ENCODE measurements around the gene MAP7.

DNA sequence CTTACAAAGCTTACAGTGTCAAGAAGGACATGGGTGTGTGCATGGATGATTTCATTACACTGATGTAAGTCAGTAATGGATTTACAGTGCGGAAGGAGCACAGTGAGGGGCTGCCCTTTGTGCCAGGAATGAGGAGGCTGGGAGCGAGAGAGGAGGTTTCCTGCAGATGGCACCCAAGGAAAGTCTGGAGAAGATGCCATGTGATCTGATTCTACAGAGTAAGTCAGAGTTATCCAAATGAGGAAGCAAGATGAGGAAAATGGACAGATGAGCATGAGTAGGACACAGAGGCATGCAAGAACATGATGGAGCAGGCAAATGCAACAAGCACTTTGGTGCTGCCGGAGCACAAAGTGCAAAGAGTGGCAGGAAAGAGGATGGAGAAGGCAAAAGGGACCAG, 29.7 kb downstream of the MAP7 start:
- no peak for TF ChIP-seq GABPA (tag; conservative IDR thresholded peaks at IDR 0.05; ENCODE audit: low read depth)
- no peak for TF ChIP-seq ADNP (tag; IDR thresholded peaks at IDR 0.05)
- no peak for TF ChIP-seq GABPB1 (CRISPR knock-in tag; IDR thresholded peaks at IDR 0.05)
- no peak for TF ChIP-seq EP300 (IDR thresholded peaks at IDR 0.05; ENCODE audit: low read length)
- no peak for TF ChIP-seq ZNF239 (CRISPR knock-in tag; IDR thresholded peaks at IDR 0.05)
- TF ChIP-seq, protein P1, sequence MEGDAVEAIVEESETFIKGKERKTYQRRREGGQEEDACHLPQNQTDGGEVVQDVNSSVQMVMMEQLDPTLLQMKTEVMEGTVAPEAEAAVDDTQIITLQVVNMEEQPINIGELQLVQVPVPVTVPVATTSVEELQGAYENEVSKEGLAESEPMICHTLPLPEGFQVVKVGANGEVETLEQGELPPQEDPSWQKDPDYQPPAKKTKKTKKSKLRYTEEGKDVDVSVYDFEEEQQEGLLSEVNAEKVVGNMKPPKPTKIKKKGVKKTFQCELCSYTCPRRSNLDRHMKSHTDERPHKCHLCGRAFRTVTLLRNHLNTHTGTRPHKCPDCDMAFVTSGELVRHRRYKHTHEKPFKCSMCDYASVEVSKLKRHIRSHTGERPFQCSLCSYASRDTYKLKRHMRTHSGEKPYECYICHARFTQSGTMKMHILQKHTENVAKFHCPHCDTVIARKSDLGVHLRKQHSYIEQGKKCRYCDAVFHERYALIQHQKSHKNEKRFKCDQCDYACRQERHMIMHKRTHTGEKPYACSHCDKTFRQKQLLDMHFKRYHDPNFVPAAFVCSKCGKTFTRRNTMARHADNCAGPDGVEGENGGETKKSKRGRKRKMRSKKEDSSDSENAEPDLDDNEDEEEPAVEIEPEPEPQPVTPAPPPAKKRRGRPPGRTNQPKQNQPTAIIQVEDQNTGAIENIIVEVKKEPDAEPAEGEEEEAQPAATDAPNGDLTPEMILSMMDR (IDR thresholded peaks at IDR 0.05 in 2 of 3, conservative IDR thresholded peaks at IDR 0.05 in 1 of 3; ENCODE audit: insufficient read depth in 2 of 3, low read depth in 1 of 3, low read length in 3 of 3) = no peak
- no peak for TF ChIP-seq SPI1 (IDR thresholded peaks at IDR 0.05; ENCODE audit: borderline replicate concordance, low read depth, low read length)
- TF ChIP-seq USF1 (CRISPR knock-in tag; IDR thresholded peaks at IDR 0.05) = no peak
- no peak for TF ChIP-seq THAP7 (CRISPR knock-in tag; IDR thresholded peaks at IDR 0.05)
- no peak for TF ChIP-seq GTF2F1 (IDR thresholded peaks at IDR 0.05; ENCODE audit: low read depth, low read length)
- TF ChIP-seq POLR2AphosphoS5 (IDR thresholded peaks at IDR 0.05; ENCODE audit: control insufficient read depth, insufficient read depth, low read depth, low read length) = no peak
- TF ChIP-seq SMARCA4 (IDR thresholded peaks at IDR 0.05) = no peak
